SK-N-SH (cell line): ENCODE results near the gene GPR183. TPM values are rescaled to one million over a fixed set of nuclear protein-coding genes. Genes with fewer than 3 reads are reported as not detected.

ENCODE experiments used
- CTCF ChIA-PET: fragments of 300-600, 350-600 bp; formaldehyde crosslinking; extraction: SDS; loops from one replicate; lab custom pipeline; 2021; lab: Yijun Ruan, JAX
- POLR2A ChIA-PET: fragments of 350-600 bp; sonication (Branson Sonifier 250); formaldehyde crosslinking; extraction: SDS; loops from one replicate; lab custom pipeline; 2020; ENCODE audit warnings: antibody characterized with exemption, inconsistent platforms; lab: Yijun Ruan, JAX
- DNase-seq: peaks from one replicate; pipeline ENCODE4 v3.0.0; 2012
- H2AFZ ChIP-seq: fragments of 200-600 bp; sonication (generic); 2 replicates; pipeline ENCODE4 v1.8.1; 2016; ENCODE audit warnings: antibody characterized with exemption, mild to moderate bottlenecking, low read depth
- H3F3A ChIP-seq: fragments of 200-600 bp; sonication (generic); replicated peaks from 2 replicates; pipeline ENCODE3; 2016; ENCODE audit warnings: antibody characterized with exemption, mild to moderate bottlenecking; ENCODE audit not compliant: insufficient read depth
- H3K27ac ChIP-seq, 2 experiments: fragments of 200-500 bp in 1 of 2; fragments of 200-600 bp in 1 of 2; sonication (Bioruptor generic) in 1 of 2; sonication (generic), shearing (Covaris generic) in 1 of 2; 2 replicates each; pipeline versions ENCODE4 v1.5.1 to v1.6.1; 2014 to 2016; ENCODE audit warnings: low read depth in 2 of 2, inconsistent platforms in 1 of 2, low read length in 1 of 2, mild to moderate bottlenecking in 1 of 2, mixed read lengths in 1 of 2
- H3K27me3 ChIP-seq: fragments of 200-600 bp; sonication (generic), shearing (Covaris generic); 2 replicates; pipeline ENCODE4 v1.6.1; 2016; ENCODE audit warnings: mixed run types; ENCODE audit not compliant: insufficient read depth
- H3K36me3 ChIP-seq, 2 experiments: fragments of 200-500 bp in 1 of 2; fragments of 200-600 bp in 1 of 2; sonication (Bioruptor generic) in 1 of 2; sonication (generic) in 1 of 2; replicated peaks in 1 of 2; 2 replicates each; pipeline versions ENCODE3 to v1.5.1; 2014 to 2016; ENCODE audit warnings: low read length in 1 of 2, mild to moderate bottlenecking in 1 of 2; ENCODE audit not compliant: insufficient read depth in 2 of 2, control insufficient read depth in 1 of 2
- H3K4me1 ChIP-seq, 2 experiments: fragments of 200-500 bp in 1 of 2; fragments of 200-600 bp in 1 of 2; sonication (Bioruptor generic) in 1 of 2; sonication (generic), shearing (Covaris generic) in 1 of 2; 2 replicates each; pipeline versions ENCODE4 v1.5.1 to v1.6.1; 2014 to 2016; ENCODE audit warnings: low read depth in 1 of 2, low read length in 1 of 2, mixed run types in 1 of 2; ENCODE audit not compliant: insufficient read depth in 2 of 2, control insufficient read depth in 1 of 2
- H3K4me2 ChIP-seq: fragments of 200-600 bp; sonication (generic), shearing (Covaris generic); 2 replicates; pipeline ENCODE4 v1.6.1; 2017; ENCODE audit warnings: mixed run types
- H3K4me3 ChIP-seq, 2 experiments: fragments of 200-500 bp in 1 of 2; fragments of 200-600 bp in 1 of 2; sonication (Bioruptor generic) in 1 of 2; sonication (generic), shearing (Covaris generic) in 1 of 2; 2 replicates each; pipeline versions ENCODE4 v1.5.1 to v1.8.1; 2014 to 2016; ENCODE audit warnings: low read depth in 2 of 2, inconsistent platforms in 1 of 2, low read length in 1 of 2, mild to moderate bottlenecking in 1 of 2, mixed read lengths in 1 of 2, moderate library complexity in 1 of 2
- H3K79me2 ChIP-seq: fragments of 200-600 bp; sonication (generic); 2 replicates; pipeline ENCODE4 v1.8.1; 2017; ENCODE audit warnings: mild to moderate bottlenecking; ENCODE audit not compliant: insufficient read depth
- H3K9ac ChIP-seq: fragments of 200-600 bp; sonication (generic); 2 replicates; pipeline ENCODE4 v1.6.1; 2017; ENCODE audit warnings: mixed run types
- H3K9me2 ChIP-seq: fragments of 200-600 bp; sonication (generic); 2 replicates; pipeline ENCODE4 v1.6.1; 2017; ENCODE audit warnings: mixed run types
- H3K9me3 ChIP-seq: fragments of 200-600 bp; sonication (generic); 2 replicates; pipeline ENCODE4 v1.6.1; 2017; ENCODE audit warnings: mixed run types, mild to moderate bottlenecking, moderate library complexity
- H4K20me1 ChIP-seq: fragments of 200-600 bp; sonication (generic); 2 replicates; pipeline ENCODE4 v1.6.1; 2017; ENCODE audit warnings: mild to moderate bottlenecking, mixed run types; ENCODE audit not compliant: insufficient read depth
- FOXJ3 ChIP-seq: sonication (generic); formaldehyde crosslinking; IDR thresholded peaks from 2 replicates; pipeline ENCODE4 v1.5.1; 2020; ENCODE audit warnings: mild to moderate bottlenecking, missing genetic modification reagents
- IRF3 ChIP-seq: fragments of 150-350 bp; IDR thresholded peaks from 2 replicates; pipeline ENCODE4 v1.6.1; 2016; ENCODE audit warnings: mild to moderate bottlenecking, low read depth, low read length
- JUND ChIP-seq: IDR thresholded peaks from 2 replicates; pipeline ENCODE4 v1.4.0; 2012
- MEF2A ChIP-seq: IDR thresholded peaks from 2 replicates; pipeline ENCODE4 v1.4.0; 2012; ENCODE audit warnings: low read depth, borderline replicate concordance
- MXI1 ChIP-seq: IDR thresholded peaks from 2 replicates; pipeline ENCODE4 v1.6.1; 2012; ENCODE audit warnings: mild to moderate bottlenecking, low read depth, low read length, improper control_type of control experiment
- NFIC ChIP-seq: IDR thresholded peaks from 2 replicates; pipeline ENCODE4 v1.4.0; 2012; ENCODE audit warnings: borderline replicate concordance
- NRF1 ChIP-seq: IDR thresholded peaks from 2 replicates; pipeline ENCODE4 v1.6.1; 2012; ENCODE audit warnings: low read depth, mild to moderate bottlenecking, low read length
- PBX3 ChIP-seq: IDR thresholded peaks from 2 replicates; pipeline ENCODE4; 2012
- POLR2AphosphoS5 ChIP-seq: IDR thresholded peaks from 2 replicates; pipeline ENCODE4 v1.6.1; 2012; ENCODE audit warnings: low read depth, low read length
- RFX5 ChIP-seq: IDR thresholded peaks from 2 replicates; pipeline ENCODE4 v1.6.1; 2012; ENCODE audit warnings: mild to moderate bottlenecking, improper control_type of control experiment, low read length
- SIN3A ChIP-seq: IDR thresholded peaks from 2 replicates; pipeline ENCODE4 v1.6.1; 2012; ENCODE audit warnings: low read depth, mild to moderate bottlenecking, low read length, moderate library complexity, borderline replicate concordance
- SMC3 ChIP-seq: IDR thresholded peaks from 2 replicates; pipeline ENCODE4 v1.6.1; 2012; ENCODE audit warnings: low read depth, low read length, improper control_type of control experiment
- TCF12 ChIP-seq: IDR thresholded peaks from 2 replicates; pipeline ENCODE4 v1.4.0; 2012
- TEAD4 ChIP-seq: IDR thresholded peaks from 2 replicates; pipeline ENCODE4 v1.4.0; 2012; ENCODE audit warnings: mild to moderate bottlenecking, borderline replicate concordance; ENCODE audit not compliant: insufficient read depth
- USF1 ChIP-seq: IDR thresholded peaks from 2 replicates; pipeline ENCODE4 v1.4.0; 2012; ENCODE audit warnings: low read depth, borderline replicate concordance
- USF2 ChIP-seq: fragments of 150-350 bp; IDR thresholded peaks from 2 replicates; pipeline ENCODE4 v1.6.1; 2017; ENCODE audit warnings: antibody characterized with exemption, low read length, low read depth, borderline replicate concordance
- YY1 ChIP-seq: IDR thresholded peaks from 2 replicates; pipeline ENCODE4 v1.4.0; 2012; ENCODE audit warnings: low read depth, mild to moderate bottlenecking
- WGBS: methylation state at CpG from one replicate; pipeline ENCODE4 v1.1.6; 2017; ENCODE audit warnings: low lambda C conversion rate; 5-methylcytosine and 5-hydroxymethylcytosine counted together
- polyA plus RNA-seq, 3 experiments: library from polyadenylated mRNA; depleted of rRNA; stranded (reverse); fragments of >200 nt; gene quantifications; 2 replicates each; pipeline ENCODE4 v1.2.3, GENCODE V29; 2012

The GPR183 gene
- polyA plus RNA-seq, 1 of the 3 experiments (the other 2 are of a cell fraction), result 0.07 TPM

- no peak overlapping the region for H3K9ac ChIP-seq
- no peaks in the 10 kb centered on the region for H3K79me2 ChIP-seq
- H3K4me2 ChIP-seq, result no peak overlapping the region
- H3K4me1 ChIP-seq, result peaks cover 14 to 17% of the 10 kb centered on the region in 2 experiments; a peak in 2 of 4 replicates
- no peaks in the 10 kb centered on the region for H3K9me2 ChIP-seq
- H3K27ac ChIP-seq, result no peak overlapping the region; a peak in 1 of 4 replicates
- WGBS, result 95% methylated on average over 10 of the region's 18 CpGs
- no peak overlapping the region for H3K4me3 ChIP-seq
- H4K20me1 ChIP-seq, result peaks cover 4% of the 10 kb centered on the region; the same call in 1 of the 2 replicates
- POLR2A ChIA-PET, result no interaction called here
- H3F3A ChIP-seq, result peaks cover 18% of the 10 kb centered on the region
- TF ChIP-seq USF2 (no peak), NFIC (no peak), USF1 (no peak), SIN3A (no peak), JUND (no peak), RFX5 (no peak)
- CTCF ChIA-PET, result interaction anchor here (1.5 kb wide), 1 partner anchor 86 kb away, joined by 3 read pairs; no protein-coding TSS in a partner anchor
- H3K27me3 ChIP-seq, result no peaks in the 10 kb centered on the region
- H3K9me3 ChIP-seq, result no peaks in the 10 kb centered on the region
- no peak for DNase-seq
- peaks cover 5 to 31% of the 10 kb centered on the region in 2 experiments for H3K36me3 ChIP-seq
- H2AFZ ChIP-seq, result no peak overlapping the region
These were observed 48.2 kb upstream of the GPR183 start for GRCh38 chr13:99355267-99356011.

GRCh38 chr13:99354371-99354951 is 47.3 kb upstream of the GPR183 start:
- Histone ChIP-seq H3K4me3 (no peak overlapping the region), H3K27ac (peak overlapping the region in 1 of 2 experiments; percentile 1; a peak in 1 of 4 replicates), H3K4me2 (no peak overlapping the region), H3K4me1 (peaks cover 14 to 18% of the 10 kb centered on the region in 2 experiments; a peak in 2 of 4 replicates), H3F3A (peaks cover 18% of the 10 kb centered on the region), H4K20me1 (peaks cover 4% of the 10 kb centered on the region; the same call in 1 of the 2 replicates), H3K27me3 (no peaks in the 10 kb centered on the region), H3K79me2 (no peaks in the 10 kb centered on the region), H3K9me3 (no peaks in the 10 kb centered on the region), H3K36me3 (peaks cover 5 to 29% of the 10 kb centered on the region in 2 experiments), H3K9me2 (no peaks in the 10 kb centered on the region), H2AFZ (no peak overlapping the region), H3K9ac (no peak overlapping the region)
- 92% methylated on average over 8 of the region's 8 CpGs for WGBS
- POLR2A ChIA-PET, result no interaction called here
- DNase-seq, result no peak
- CTCF ChIA-PET, result interaction anchor here (1.5 to 1.8 kb wide), 2 partner anchors 85 kb away, joined by 3 to 6 read pairs; no protein-coding TSS in a partner anchor
- TF ChIP-seq MXI1 (no peak), TEAD4 (no peak), IRF3 (no peak), MEF2A (no peak), FOXJ3 (CRISPR knock-in tag) (no peak), NRF1 (no peak), TCF12 (no peak), USF1 (no peak), SMC3 (no peak), POLR2AphosphoS5 (no peak), PBX3 (no peak), RFX5 (no peak), YY1 (no peak)
